ENCODE measurements around the gene POMT2.
"Not testable (repeated sequence)": the region's sequence is repeated elsewhere in the genome, so short reads cannot be mapped to it uniquely, and the experiment has no call there.

Gene POMT2, protein sequence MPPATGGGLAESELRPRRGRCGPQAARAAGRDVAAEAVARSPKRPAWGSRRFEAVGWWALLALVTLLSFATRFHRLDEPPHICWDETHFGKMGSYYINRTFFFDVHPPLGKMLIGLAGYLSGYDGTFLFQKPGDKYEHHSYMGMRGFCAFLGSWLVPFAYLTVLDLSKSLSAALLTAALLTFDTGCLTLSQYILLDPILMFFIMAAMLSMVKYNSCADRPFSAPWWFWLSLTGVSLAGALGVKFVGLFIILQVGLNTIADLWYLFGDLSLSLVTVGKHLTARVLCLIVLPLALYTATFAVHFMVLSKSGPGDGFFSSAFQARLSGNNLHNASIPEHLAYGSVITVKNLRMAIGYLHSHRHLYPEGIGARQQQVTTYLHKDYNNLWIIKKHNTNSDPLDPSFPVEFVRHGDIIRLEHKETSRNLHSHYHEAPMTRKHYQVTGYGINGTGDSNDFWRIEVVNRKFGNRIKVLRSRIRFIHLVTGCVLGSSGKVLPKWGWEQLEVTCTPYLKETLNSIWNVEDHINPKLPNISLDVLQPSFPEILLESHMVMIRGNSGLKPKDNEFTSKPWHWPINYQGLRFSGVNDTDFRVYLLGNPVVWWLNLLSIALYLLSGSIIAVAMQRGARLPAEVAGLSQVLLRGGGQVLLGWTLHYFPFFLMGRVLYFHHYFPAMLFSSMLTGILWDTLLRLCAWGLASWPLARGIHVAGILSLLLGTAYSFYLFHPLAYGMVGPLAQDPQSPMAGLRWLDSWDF

GRCh38 chr14:77320238-77320935, at the start of gene POMT2:
POMT2 (minus strand) TSS chr14:77320883; CDS start chr14:77320681, 202 bp downstream.
- peak; percentile 64 for DNase-seq

DNA sequence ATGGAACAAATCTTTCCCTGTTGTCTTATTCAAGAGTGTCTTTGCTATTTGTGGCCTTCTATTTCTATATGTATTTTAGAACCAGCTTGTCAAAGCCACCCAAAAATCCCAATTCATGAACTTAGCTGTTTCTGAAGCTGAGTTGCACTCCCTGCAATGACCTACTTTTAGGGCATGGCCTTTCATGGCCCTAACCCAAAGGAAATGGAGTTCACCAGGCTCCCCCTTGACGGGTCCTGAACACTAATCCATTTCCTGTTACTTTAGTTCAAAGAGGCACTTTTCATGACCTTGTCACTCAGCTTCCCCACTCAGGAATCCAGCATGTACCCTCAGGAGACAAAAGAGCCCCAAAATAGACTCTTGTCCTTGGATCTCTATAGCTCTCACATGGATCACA, 48.6 kb upstream of the POMT2 start:
- DNase-seq = no peak

DNA sequence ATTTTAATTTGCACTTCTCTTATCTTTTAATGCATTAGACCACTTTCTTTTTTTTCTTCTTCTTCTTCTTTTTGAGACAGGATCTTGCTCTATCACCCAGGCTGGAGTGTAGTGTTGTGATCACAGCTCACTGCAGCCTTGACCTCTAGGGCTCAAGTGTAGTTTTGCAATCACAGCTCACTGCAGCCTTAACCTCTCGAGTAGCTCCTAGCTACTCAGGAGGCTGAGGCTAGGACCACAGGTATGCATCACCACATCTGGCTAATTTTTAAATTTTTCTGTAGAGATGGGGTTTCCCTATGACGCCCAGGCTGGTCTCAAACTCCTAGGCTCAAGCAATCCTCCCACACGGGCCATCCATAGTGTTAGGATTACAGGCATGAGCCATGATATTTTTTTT, 43.5 kb upstream of the POMT2 start:
- DNase-seq = no peak

- DNase-seq = no peak
These were observed 38.9 kb upstream of the POMT2 start for GRCh38 chr14:77359626-77360025.

GRCh38 chr14:77356899-77357298, 36.2 kb upstream of the POMT2 start:
- no peak for DNase-seq

GRCh38 chr14:77355811-77356210, 35.1 kb upstream of the POMT2 start:
- no peak for DNase-seq

GRCh38 chr14:77353469-77354141, 32.9 kb upstream of the POMT2 start:
- DNase-seq = no peak

- DNase-seq = no peak
These were observed 27.1 kb upstream of the POMT2 start for GRCh38 chr14:77347751-77348150.

DNA sequence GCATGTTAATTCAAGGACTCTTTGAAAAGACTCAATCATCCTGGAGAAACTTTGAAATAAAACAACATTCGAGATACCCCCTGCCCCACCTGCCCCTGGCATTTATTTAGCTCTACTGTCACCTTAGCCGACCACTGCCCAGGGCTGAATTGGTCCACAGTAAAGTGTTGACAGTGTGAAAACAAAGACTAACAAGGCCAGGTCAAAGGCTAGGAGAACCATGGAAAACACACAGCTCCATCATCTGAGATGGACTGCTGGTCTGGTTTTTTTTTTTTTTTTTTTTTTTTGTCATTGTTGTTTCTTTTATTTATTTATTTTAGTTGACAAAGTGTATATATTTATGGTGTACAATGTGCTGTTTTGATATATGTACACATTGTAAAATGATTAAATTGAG, 25.8 kb upstream of the POMT2 start:
- no peak for DNase-seq

DNA sequence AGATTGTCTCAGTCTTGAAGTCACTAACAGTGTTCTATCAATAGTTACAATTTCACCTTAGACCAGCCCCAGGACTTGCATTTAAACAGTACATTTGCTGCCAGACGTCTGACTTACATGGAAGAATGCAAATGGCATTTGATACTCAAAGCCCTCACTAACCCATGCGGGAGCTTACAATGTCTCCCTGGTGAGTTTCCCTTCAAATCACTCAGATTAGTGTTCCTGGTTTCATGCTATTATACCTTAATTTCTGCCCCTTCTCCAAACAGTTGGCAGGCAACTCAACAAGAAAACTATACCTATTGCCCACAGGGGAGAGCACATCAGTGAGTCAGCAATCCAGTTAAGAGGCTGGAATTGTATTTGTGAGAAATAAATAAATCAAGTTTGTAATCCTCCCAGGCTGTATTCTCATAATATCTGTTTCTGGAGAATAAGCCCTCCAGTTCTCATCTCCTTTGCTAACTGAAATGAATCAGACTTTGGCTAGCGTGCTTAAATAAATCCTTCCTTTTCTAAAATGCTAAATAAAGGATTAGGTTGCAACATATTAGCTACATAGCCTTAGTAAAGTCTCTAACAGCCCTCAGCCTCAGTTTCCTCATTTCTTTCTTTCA, 23.8 kb upstream of the POMT2 start:
- no peak for DNase-seq

- DNase-seq = no peak
These were observed 23.0 kb upstream of the POMT2 start for GRCh38 chr14:77343662-77344061.

DNA sequence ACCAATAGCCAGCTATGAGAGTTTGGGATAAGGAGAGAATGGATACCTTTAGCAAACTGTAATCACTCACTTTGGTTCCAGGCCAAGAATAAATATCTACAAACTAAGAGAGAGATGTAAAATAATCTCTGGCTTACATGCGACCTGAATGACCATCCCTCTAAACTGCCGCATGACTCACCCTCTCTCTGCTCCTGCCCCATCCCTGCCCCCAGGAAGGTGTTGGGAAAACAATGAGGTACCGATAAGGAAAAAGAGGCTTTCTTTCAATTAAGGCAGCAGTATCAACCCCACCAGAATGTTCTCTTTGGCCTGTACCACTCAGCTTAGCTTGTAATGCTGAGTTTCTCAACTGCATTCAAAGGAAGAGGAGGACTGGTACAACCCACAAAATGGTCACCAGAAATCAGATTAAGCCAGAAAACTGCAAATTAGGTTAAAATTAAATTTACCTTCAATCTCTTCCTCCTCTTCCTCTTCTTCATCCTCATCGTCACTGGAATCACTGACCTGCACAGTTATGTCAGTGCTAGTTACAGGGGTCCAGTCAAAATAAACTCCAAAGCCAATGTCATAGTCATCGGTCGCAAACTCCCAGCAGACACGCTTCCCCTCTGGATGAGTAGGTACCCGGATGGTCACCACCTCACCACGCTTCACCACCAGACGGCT, 22.2 kb upstream of the POMT2 start:
- no peak for DNase-seq

DNA sequence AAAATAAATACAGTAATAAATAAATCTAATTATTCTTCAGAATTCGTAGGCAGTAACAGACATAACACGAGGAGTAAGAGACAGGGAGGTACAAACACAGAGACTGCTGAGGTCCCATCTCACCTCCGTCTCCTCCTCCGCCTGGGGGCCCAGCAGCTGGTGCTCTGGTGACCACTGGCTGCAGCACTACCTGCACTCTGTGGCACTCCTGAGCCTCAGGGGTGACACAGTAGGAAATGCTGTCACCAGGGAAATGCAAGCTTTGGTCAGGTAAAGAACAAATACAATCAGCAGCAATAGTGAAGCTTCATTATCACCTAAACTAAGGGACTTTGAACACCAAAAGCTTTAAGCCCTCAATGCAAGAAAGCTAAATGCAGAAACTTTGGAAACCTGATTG, 19.7 kb upstream of the POMT2 start:
- DNase-seq = no peak

DNA sequence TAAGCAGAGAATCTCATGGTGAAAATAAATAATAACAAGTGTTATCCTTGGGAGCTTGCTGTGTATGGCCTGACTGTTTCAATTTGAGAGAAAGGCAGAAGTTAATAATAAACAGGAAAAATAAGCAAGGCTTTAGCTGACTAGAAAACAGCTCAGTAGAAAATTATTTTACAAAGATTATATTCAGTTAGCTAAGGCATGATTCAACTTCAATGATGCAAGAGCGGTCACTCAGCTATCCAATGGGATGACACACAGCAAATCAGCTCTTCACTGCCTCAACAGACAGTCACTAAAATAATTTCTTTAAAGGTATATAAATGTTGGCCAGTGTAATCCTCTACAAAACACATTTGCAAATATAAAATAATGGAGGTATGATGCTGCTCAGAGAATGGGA, 18.7 kb upstream of the POMT2 start:
- no peak for DNase-seq

DNA sequence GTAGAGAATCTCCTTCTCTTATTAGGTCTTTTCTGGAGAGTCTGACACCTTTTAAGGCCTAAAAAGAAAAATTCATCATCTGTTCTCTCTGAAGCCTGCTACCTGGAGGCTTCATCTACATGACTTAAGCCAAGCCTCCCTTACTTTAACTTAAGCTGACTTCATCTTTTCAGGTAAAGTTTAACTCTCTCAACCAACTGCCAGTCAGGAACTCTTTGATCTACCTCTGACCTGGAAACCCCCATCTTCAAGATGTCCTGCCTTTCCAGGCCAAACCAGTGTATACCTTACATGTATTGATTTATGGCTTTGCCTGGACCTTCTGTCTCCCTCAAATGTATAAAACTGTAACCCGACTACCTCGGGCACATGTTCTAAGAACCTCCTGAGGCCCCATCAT, 17.6 kb upstream of the POMT2 start:
- no peak for DNase-seq

GRCh38 chr14:77337880-77338279, 17.2 kb upstream of the POMT2 start:
- no peak for DNase-seq

GRCh38 chr14:77337255-77337654, 16.6 kb upstream of the POMT2 start:
- DNase-seq = not testable (repeated sequence)

DNA sequence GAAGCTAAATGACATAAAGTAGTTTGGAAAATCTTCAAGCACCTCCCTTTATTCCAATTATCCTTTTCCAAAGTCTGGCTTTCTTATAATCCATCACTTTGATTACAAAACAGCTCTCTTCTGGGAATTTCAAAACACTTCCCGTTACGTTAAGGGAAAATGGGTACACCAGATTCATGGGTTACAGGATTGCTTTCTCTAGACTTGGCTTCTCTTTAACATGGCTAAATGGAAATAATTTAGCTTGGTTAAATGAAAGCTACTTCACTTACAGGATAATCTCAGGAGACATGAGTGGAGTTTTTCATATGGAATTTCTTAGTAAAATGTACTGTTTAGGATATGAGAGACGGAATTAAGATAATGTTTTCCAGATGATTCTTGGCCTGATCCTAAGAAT, 14.9 kb upstream of the POMT2 start:
- no peak for DNase-seq

GRCh38 chr14:77329872-77330271, 9.2 kb upstream of the POMT2 start:
- no peak for DNase-seq

DNA sequence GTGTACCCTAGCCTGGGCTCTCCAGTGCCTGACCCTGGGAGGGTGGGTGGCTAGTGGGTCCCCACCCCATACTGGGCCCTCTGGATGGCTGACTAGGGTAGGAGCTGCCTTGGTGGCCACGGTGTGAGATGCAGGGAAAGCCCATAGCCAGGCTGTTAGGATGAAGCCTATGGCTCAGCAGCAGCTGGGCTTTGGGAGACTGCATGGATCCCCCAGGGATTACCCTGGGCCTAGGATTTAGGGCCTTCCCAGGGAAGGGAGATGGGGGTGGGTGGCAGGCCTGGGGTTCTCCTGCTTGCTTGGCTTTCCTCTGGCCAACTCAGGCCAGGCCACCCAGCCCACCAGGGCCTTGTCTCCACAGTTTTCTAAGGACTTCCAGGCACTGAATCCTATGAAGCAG, 6.4 kb upstream of the POMT2 start:
- no peak for DNase-seq

GRCh38 chr14:77325746-77326094, 5.0 kb upstream of the POMT2 start:
- no peak for DNase-seq

Measured in NCI-H1417 treated with DMSO at 0.1 percent for 48 hours (cell line).